GM12878 (cell line): ENCODE measurements around the gene MSH3. TPM values are rescaled to one million over a fixed set of nuclear protein-coding genes. Genes with fewer than 3 reads are reported as not detected.

Source experiments
- ATAC-seq: fragments of 200-7000 bp; cut with Tn5 transposase; 3 replicates; pipeline ENCODE4 v1.9.1; 2020; ENCODE audit warnings: mild to moderate bottlenecking, moderate library complexity
- BruUV-seq: library from RNA; stranded (reverse); fragments of 400-500 nt; replicated peaks from 2 replicates; lab custom pipeline; 2021; lab: Mats Ljungman, UMichigan
- CTCF ChIA-PET: fragments of 300-600 bp; sonication (Branson Sonifier 250); formaldehyde crosslinking; extraction: SDS; loops from one replicate; lab custom pipeline; 2021; ENCODE audit warnings: inconsistent platforms; lab: Yijun Ruan, JAX
- POLR2A ChIA-PET: fragments of 350-600 bp; formaldehyde crosslinking; extraction: SDS; loops from one replicate; lab custom pipeline; 2021; ENCODE audit warnings: inconsistent platforms; lab: Charles Lee
- RAD21 ChIA-PET: fragments of 300-600 bp; sonication (Branson Sonifier 250); formaldehyde crosslinking; loops from one replicate; lab custom pipeline; 2023; ENCODE audit warnings: antibody characterized with exemption; ENCODE audit not compliant: unreplicated experiment; lab: Charles Lee
- SMC1A ChIA-PET: fragments of 300-600 bp; sonication (Branson Sonifier 250); formaldehyde crosslinking; loops from one replicate; lab custom pipeline; 2023; ENCODE audit not compliant: unreplicated experiment, uncharacterized antibody; lab: Charles Lee
- DNase-seq: peaks from one replicate; pipeline ENCODE4 v3.0.0-alpha.2; 2011; ENCODE audit warnings: low read depth, low spot score
- FAIRE-seq: peaks from 3 replicates; lab custom pipeline; 2011; peaks lifted over from hg19 to GRCh38; lab: Jason Lieb, UNC
- H2AFZ ChIP-seq: 2 replicates; pipeline ENCODE4 v1.6.0; 2011; ENCODE audit warnings: low read depth, low read length, control low read depth; ENCODE audit not compliant: control insufficient read depth
- H3K27ac ChIP-seq: 2 replicates; pipeline ENCODE4 v1.5.1; 2011; ENCODE audit warnings: control low read depth; ENCODE audit not compliant: control insufficient read depth, insufficient read depth
- H3K27me3 ChIP-seq, 2 experiments: replicated peaks in 1 of 2; 2 replicates each; pipeline versions ENCODE4 v1.6.0 to v1.6.1; 2011; ENCODE audit warnings: low read length in 1 of 2; ENCODE audit not compliant: control insufficient read depth in 2 of 2, insufficient read depth in 2 of 2
- H3K36me3 ChIP-seq, 2 experiments: 2 replicates each; pipeline ENCODE4 v1.5.1; 2011; ENCODE audit warnings: low read length in 1 of 2; ENCODE audit not compliant: control insufficient read depth in 2 of 2, insufficient read depth in 2 of 2
- H3K4me1 ChIP-seq: 2 replicates; pipeline ENCODE4 v1.6.1; 2011; ENCODE audit warnings: mild to moderate bottlenecking, low read length, moderate library complexity, mixed read lengths; ENCODE audit not compliant: control insufficient read depth, insufficient read depth
- H3K4me2 ChIP-seq: 2 replicates; pipeline ENCODE4 v1.6.0; 2011; ENCODE audit warnings: control low read depth; ENCODE audit not compliant: control insufficient read depth, insufficient read depth
- H3K4me3 ChIP-seq: fragments of 200-600 bp; sonication (generic); 2 replicates; pipeline ENCODE4 v1.5.1; 2016
- H3K79me2 ChIP-seq: 2 replicates; pipeline ENCODE4 v1.6.0; 2011; ENCODE audit warnings: low read length; ENCODE audit not compliant: control insufficient read depth, insufficient read depth
- H3K9ac ChIP-seq: 2 replicates; pipeline ENCODE4 v1.8.0; 2011; ENCODE audit warnings: low read length, control low read depth, mixed read lengths; ENCODE audit not compliant: control insufficient read depth, insufficient read depth
- H3K9me3 ChIP-seq: replicated peaks from 3 replicates; pipeline ENCODE4 v1.5.1; 2011; ENCODE audit warnings: mild to moderate bottlenecking, low read length; ENCODE audit not compliant: control insufficient read depth, insufficient read depth
- H4K20me1 ChIP-seq: 2 replicates; pipeline ENCODE4 v1.6.0; 2011; ENCODE audit not compliant: control insufficient read depth, insufficient read depth
- ASH2L ChIP-seq: fragments of 300-600, 200-600 bp; sonication (generic); IDR thresholded peaks from 2 replicates; pipeline ENCODE4 v1.6.1; 2017; ENCODE audit warnings: low read depth, mild to moderate bottlenecking, borderline replicate concordance
- ESRRA ChIP-seq: IDR thresholded peaks from 2 replicates; pipeline ENCODE4 v1.6.1; 2012; ENCODE audit warnings: mild to moderate bottlenecking, low read length, improper control_type of control experiment
- HCFC1 ChIP-seq: fragments of 150-350 bp; IDR thresholded peaks from 2 replicates; pipeline ENCODE4 v1.6.1; 2014; ENCODE audit warnings: low read length
- MEF2B ChIP-seq: fragments of 450-650 bp; IDR thresholded peaks from 2 replicates; pipeline ENCODE4 v1.6.1; 2018; ENCODE audit warnings: mild to moderate bottlenecking, moderate library complexity; ENCODE audit not compliant: partially characterized antibody, poor library complexity, severe bottlenecking
- NR2F1 ChIP-seq: fragments of 450-650 bp; conservative IDR thresholded peaks from 2 replicates; pipeline ENCODE4 v1.6.1; 2017; ENCODE audit warnings: mild to moderate bottlenecking
- RAD51 ChIP-seq: fragments of 450-650 bp; IDR thresholded peaks from 2 replicates; pipeline ENCODE4 v1.6.1; 2016; ENCODE audit warnings: moderate library complexity, mild to moderate bottlenecking, inconsistent platforms
- SMAD5 ChIP-seq: IDR thresholded peaks from 2 replicates; pipeline ENCODE4 v1.6.1; 2016; ENCODE audit warnings: antibody characterized with exemption, low read depth
- SMC3 ChIP-seq: IDR thresholded peaks from 2 replicates; pipeline ENCODE4 v1.6.1; 2011; ENCODE audit warnings: low read length, improper control_type of control experiment, borderline replicate concordance
- STAT1 ChIP-seq: fragments of 450-650 bp; conservative IDR thresholded peaks from 2 replicates; pipeline ENCODE4 v1.6.1; 2014; ENCODE audit warnings: antibody characterized with exemption, mild to moderate bottlenecking
- TARDBP ChIP-seq: IDR thresholded peaks from 2 replicates; pipeline ENCODE4 v1.6.1; 2016; ENCODE audit warnings: borderline replicate concordance
- ZNF207 ChIP-seq: fragments of 450-650 bp; IDR thresholded peaks from 2 replicates; pipeline ENCODE4 v1.6.1; 2014; ENCODE audit warnings: antibody characterized with exemption, mild to moderate bottlenecking, borderline replicate concordance
- ZNF687 ChIP-seq: fragments of 450-650 bp; IDR thresholded peaks from 2 replicates; pipeline ENCODE4 v1.6.1; 2017; ENCODE audit warnings: mild to moderate bottlenecking, moderate library complexity
- WGBS: methylation state at CpG from one replicate; pipeline ENCODE4 v1.1.6; 2016; ENCODE audit warnings: low lambda C conversion rate; ENCODE audit not compliant: insufficient replicate concordance, insufficient coverage; ENCODE audit errors: missing lambda C conversion rate; 5-methylcytosine and 5-hydroxymethylcytosine counted together
- in situ Hi-C: fragments of 300-500 bp; cut with MboI; formaldehyde crosslinking; loops from 9 replicates; pipeline ENCODE4 v1.14.3; 2018; ENCODE audit warnings: mixed read lengths
- intact Hi-C: fragments of 100-400 bp; cut with micrococcal nuclease; formaldehyde crosslinking; loops from one replicate; pipeline ENCODE4 v1.14.2; 2022; ENCODE audit not compliant: unreplicated experiment
- polyA plus RNA-seq, 11 experiments: library from polyadenylated mRNA; depleted of rRNA in 4 of 11; unstranded in 6 of 11; stranded (reverse) in 5 of 11; fragments of >200 nt; fragmentation: Nextera tagmentation in 4 of 11; fragmentation: Illumina TruSeq in 1 of 11; extraction: Ambion mirVana in 4 of 11; extraction: Trizol in 1 of 11; gene quantifications; 1 replicate in 1 of 11; 2 replicates in 10 of 11; pipeline versions ENCODE4 v1.2.1 to v1.2.3, GENCODE V29; 2011 to 2016; ENCODE audit warnings: inconsistent platforms in 2 of 11, missing spikeins in 2 of 11, low read depth in 1 of 11
- total RNA-seq, 4 experiments: library from RNA; depleted of rRNA in 3 of 4; stranded (reverse); fragments of >200 nt in 3 of 4; fragmentation: Illumina TruSeq in 1 of 4; extraction: Trizol in 1 of 4; gene quantifications; 2 replicates each; pipeline versions ENCODE4 v1.2.1 to v1.2.3, GENCODE V29; 2013 to 2021

Gene MSH3
- total and polyA plus RNA-seq, 10 of the 15 experiments (the other 5 are each of a cell fraction or from before 2014, with no cell fraction given): 4.7 to 17.5 (median 12.2) TPM

- Histone ChIP-seq H3K4me3 (no peak overlapping the region), H3K27ac (no peak overlapping the region), H3K36me3 (peaks cover 1 to 3% of the 10 kb centered on the region in 2 experiments; a peak in 3 of 4 replicates), H2AFZ (no peak overlapping the region)
- ChIA-PET CTCF (no interaction called here), SMC1A (interaction anchor here (0.9 kb wide), 1 partner anchor 11 kb away, joined by 3 read pairs; no protein-coding TSS in a partner anchor)
- ATAC-seq: no peak
- no peak for DNase-seq
- TF ChIP-seq ASH2L: no peak
- TF ChIP-seq, all 136 proteins: peak for 0
- FAIRE-seq: no peak
- H3K4me1 ChIP-seq: no peaks in the 10 kb centered on the region
- H3K79me2 ChIP-seq: no peaks in the 10 kb centered on the region
- WGBS: 49% methylated on average over 4 of the region's 4 CpGs
- intact Hi-C loops: no loop called here
- no peaks in the 10 kb centered on the region for H4K20me1 ChIP-seq
- no TSS peak for BruUV-seq
- ChIA-PET POLR2A (no interaction called here), RAD21 (no interaction called here)
- no peaks in the 10 kb centered on the region for H3K27me3 ChIP-seq
- no peaks in the 10 kb centered on the region for H3K9me3 ChIP-seq
- H3K9ac ChIP-seq: no peak overlapping the region
- in situ Hi-C loops: no loop called here
- no peak overlapping the region for H3K4me2 ChIP-seq
These were observed 217.1 kb downstream of the MSH3 start for GRCh38 chr5:80871541-80871961.

- ChIA-PET CTCF (no interaction called here), SMC1A (interaction anchor here (0.7 to 1.4 kb wide), 2 partner anchors 9 to 19 kb away, joined by 3 read pairs; no protein-coding TSS in a partner anchor), POLR2A (no interaction called here), RAD21 (no interaction called here)
- Histone ChIP-seq H3K4me3 (no peak overlapping the region), H3K27ac (no peak overlapping the region), H3K9me3 (no peaks in the 10 kb centered on the region), H3K9ac (no peak overlapping the region), H3K4me1 (no peaks in the 10 kb centered on the region), H2AFZ (no peak overlapping the region), H4K20me1 (no peaks in the 10 kb centered on the region), H3K36me3 (peaks cover 3 to 8% of the 10 kb centered on the region in 2 experiments; a peak in 3 of 4 replicates), H3K4me2 (no peak overlapping the region), H3K79me2 (no peaks in the 10 kb centered on the region), H3K27me3 (no peaks in the 10 kb centered on the region)
- BruUV-seq: no TSS peak
- in situ Hi-C loops: no loop called here
- FAIRE-seq: no peak
- TF ChIP-seq SMC3 (no peak), TARDBP (no peak), NR2F1 (no peak), ESRRA (no peak), RAD51 (no peak), ZNF207 (no peak), HCFC1 (no peak), SMAD5 (no peak), MEF2B (no peak), STAT1 (no peak), ZNF687 (no peak)
- DNase-seq: no peak
- intact Hi-C loops: no loop called here
- 76% methylated on average over 2 of the region's 2 CpGs for WGBS
- ATAC-seq: no peak
These were observed 219.7 kb downstream of the MSH3 start for GRCh38 chr5:80874162-80874561.
